GM12891 (cell line): Measurements from ENCODE around the gene C1QL4.

ENCODE experiments used
- PAX5 ChIP-seq: IDR thresholded peaks from 2 replicates; pipeline ENCODE4 v1.6.1; 2011; ENCODE audit warnings: low read length, moderate library complexity, mild to moderate bottlenecking; ENCODE audit not compliant: insufficient read depth, severe bottlenecking
- POLR2A ChIP-seq: IDR thresholded peaks from 2 replicates; pipeline ENCODE4 v1.6.1; 2011; ENCODE audit warnings: low read depth, low read length, control low read depth
- POLR2AphosphoS5 ChIP-seq: IDR thresholded peaks from 2 replicates; pipeline ENCODE4 v1.6.1; 2011; ENCODE audit warnings: low read depth, low read length, control low read depth
- POU2F2 ChIP-seq: IDR thresholded peaks from 2 replicates; pipeline ENCODE4 v1.6.1; 2011; ENCODE audit warnings: low read depth, mild to moderate bottlenecking, control low read depth, low read length, moderate library complexity
- SPI1 ChIP-seq: IDR thresholded peaks from 2 replicates; pipeline ENCODE4 v1.6.1; 2011; ENCODE audit warnings: low read depth, low read length, control low read depth
- TAF1 ChIP-seq: IDR thresholded peaks from 2 replicates; pipeline ENCODE4 v1.6.1; 2011; ENCODE audit warnings: low read depth, low read length, control low read depth

GRCh38 chr12:49336645-49337584, at the start of gene C1QL4:
- TF ChIP-seq POLR2AphosphoS5 (no peak), TAF1 (no peak), POLR2A (no peak), POU2F2 (no peak), PAX5 (no peak), SPI1 (no peak)
